PC-9 (cell line): Measurements from ENCODE around the gene CCNB1IP1.

Source experiments
- EZH2 ChIP-seq: fragments of 200-600 bp; sonication (generic); IDR thresholded peaks from 2 replicates; pipeline ENCODE4 v1.8.0; 2017; ENCODE audit warnings: antibody characterized with exemption, low read depth
- TF ChIP-seq, protein P1 (sequence below): fragments of 200-600 bp; sonication (generic); conservative IDR thresholded peaks from 2 replicates; pipeline ENCODE4 v1.6.1; 2017; ENCODE audit warnings: mixed run types, antibody characterized with exemption, mild to moderate bottlenecking, moderate library complexity

DNA sequence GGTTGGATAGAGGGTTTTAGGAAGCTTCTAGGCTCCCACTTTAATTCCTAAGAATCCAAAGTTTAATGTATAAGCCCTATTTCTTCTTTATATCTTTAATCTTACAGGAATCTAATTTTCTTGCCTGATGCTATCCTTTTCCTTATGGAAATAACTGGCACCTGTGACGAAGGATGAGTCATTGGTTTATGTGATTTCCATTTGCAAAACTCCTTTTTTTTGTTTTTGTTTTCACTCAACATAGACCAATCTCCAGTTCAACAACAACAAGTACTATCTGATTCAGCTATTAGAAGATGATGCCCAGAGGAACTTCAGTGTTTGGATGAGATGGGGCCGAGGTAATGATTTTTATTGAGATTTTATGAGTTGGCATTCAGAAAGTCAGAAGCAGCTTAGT is 17.2 kb upstream of the CCNB1IP1 start:
- TF ChIP-seq, protein P1, sequence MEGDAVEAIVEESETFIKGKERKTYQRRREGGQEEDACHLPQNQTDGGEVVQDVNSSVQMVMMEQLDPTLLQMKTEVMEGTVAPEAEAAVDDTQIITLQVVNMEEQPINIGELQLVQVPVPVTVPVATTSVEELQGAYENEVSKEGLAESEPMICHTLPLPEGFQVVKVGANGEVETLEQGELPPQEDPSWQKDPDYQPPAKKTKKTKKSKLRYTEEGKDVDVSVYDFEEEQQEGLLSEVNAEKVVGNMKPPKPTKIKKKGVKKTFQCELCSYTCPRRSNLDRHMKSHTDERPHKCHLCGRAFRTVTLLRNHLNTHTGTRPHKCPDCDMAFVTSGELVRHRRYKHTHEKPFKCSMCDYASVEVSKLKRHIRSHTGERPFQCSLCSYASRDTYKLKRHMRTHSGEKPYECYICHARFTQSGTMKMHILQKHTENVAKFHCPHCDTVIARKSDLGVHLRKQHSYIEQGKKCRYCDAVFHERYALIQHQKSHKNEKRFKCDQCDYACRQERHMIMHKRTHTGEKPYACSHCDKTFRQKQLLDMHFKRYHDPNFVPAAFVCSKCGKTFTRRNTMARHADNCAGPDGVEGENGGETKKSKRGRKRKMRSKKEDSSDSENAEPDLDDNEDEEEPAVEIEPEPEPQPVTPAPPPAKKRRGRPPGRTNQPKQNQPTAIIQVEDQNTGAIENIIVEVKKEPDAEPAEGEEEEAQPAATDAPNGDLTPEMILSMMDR, result no peak
- no peak for TF ChIP-seq EZH2
